ENCODE data around the gene GJB4. TPM values are rescaled to one million over a fixed set of nuclear protein-coding genes. Genes with fewer than 3 reads are reported as not detected.

GJB4 gene
- polyA plus RNA-seq, 3 donors: not detected

DNA sequence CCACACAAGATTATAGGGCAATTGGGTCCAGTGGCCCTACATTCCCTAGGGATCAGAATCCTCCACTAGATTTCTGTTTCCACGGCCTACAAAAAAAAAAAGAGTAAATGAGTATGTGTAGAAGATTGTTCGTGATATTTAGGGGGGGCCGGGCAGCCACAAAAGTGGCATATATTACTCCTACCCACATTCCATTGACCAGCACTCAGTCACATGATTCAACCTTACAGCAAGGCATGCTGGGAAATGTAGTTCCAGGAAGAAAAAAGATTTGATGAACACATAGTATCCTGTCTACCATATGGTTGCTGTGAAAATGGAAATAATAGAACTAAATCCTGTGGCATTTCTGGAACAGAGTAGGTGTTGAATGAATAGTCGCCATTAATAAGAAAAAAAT is 48.1 kb upstream of the GJB4 start:
- no peaks in the 10 kb centered on the region for H4K20me1 ChIP-seq (ENCODE audit: insufficient read depth, low read length)
- H3K4me1 ChIP-seq (ENCODE audit: control insufficient read depth in 1 of 2, insufficient read depth in 2 of 2, low read length in 2 of 2): no peaks in the 10 kb centered on the region
- no peak overlapping the region for H3K4me3 ChIP-seq (replicated peaks in 1 of 3; ENCODE audit: low read depth in 2 of 3, low read length in 3 of 3)
- intact Hi-C loops (cut with micrococcal nuclease): no loop called here
- WGBS (ENCODE audit: insufficient coverage): no CpG with 5 or more reads among the region's 4 CpGs
- no peak overlapping the region for H3K27ac Mint-ChIP-seq
- H3K36me3 ChIP-seq (replicated peaks in 1 of 2; ENCODE audit: control insufficient read depth in 1 of 2, insufficient read depth in 2 of 2, low read length in 2 of 2): no peaks in the 10 kb centered on the region
- no peaks in the 10 kb centered on the region for H3K4me1 Mint-ChIP-seq
- peaks cover 2 to 8% (median 3%) of the 10 kb centered on the region in 3 donors for H3K27me3 Mint-ChIP-seq (ENCODE audit: low read depth in 3 of 3)
- no peak overlapping the region for H3K9ac ChIP-seq (ENCODE audit: insufficient read depth, low read length, poor library complexity, severe bottlenecking)
- H3K79me2 ChIP-seq (ENCODE audit: insufficient read depth, low read length): no peaks in the 10 kb centered on the region
- H3K9me3 ChIP-seq (replicated peaks in 1 of 2; ENCODE audit: control insufficient read depth in 1 of 2, insufficient read depth in 1 of 2, low read length in 2 of 2): no peaks in the 10 kb centered on the region
- H2AFZ ChIP-seq (ENCODE audit: insufficient read depth, low read depth, low read length, poor library complexity, severe bottlenecking): no peak overlapping the region
- no peak for DNase-seq
- no peak overlapping the region for H3K4me2 ChIP-seq (replicated peaks; ENCODE audit: extremely low read depth, low read length, poor library complexity, severe bottlenecking)
- peaks cover 0 to 2% (median 0%) of the 10 kb centered on the region in 7 donors for H3K9me3 Mint-ChIP-seq
- H3K36me3 Mint-ChIP-seq: no peaks in the 10 kb centered on the region
- no peak overlapping the region for H3K4me3 Mint-ChIP-seq
- H3K27me3 ChIP-seq (ENCODE audit: control insufficient read depth in 2 of 2, insufficient read depth in 2 of 2, low read length in 2 of 2): no peaks in the 10 kb centered on the region
- TF ChIP-seq, protein P1, sequence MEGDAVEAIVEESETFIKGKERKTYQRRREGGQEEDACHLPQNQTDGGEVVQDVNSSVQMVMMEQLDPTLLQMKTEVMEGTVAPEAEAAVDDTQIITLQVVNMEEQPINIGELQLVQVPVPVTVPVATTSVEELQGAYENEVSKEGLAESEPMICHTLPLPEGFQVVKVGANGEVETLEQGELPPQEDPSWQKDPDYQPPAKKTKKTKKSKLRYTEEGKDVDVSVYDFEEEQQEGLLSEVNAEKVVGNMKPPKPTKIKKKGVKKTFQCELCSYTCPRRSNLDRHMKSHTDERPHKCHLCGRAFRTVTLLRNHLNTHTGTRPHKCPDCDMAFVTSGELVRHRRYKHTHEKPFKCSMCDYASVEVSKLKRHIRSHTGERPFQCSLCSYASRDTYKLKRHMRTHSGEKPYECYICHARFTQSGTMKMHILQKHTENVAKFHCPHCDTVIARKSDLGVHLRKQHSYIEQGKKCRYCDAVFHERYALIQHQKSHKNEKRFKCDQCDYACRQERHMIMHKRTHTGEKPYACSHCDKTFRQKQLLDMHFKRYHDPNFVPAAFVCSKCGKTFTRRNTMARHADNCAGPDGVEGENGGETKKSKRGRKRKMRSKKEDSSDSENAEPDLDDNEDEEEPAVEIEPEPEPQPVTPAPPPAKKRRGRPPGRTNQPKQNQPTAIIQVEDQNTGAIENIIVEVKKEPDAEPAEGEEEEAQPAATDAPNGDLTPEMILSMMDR (IDR thresholded peaks at IDR 0.05): no peak
- no peak overlapping the region for H3K27ac ChIP-seq (ENCODE audit: low read depth in 1 of 2, low read length in 2 of 2)

DNA sequence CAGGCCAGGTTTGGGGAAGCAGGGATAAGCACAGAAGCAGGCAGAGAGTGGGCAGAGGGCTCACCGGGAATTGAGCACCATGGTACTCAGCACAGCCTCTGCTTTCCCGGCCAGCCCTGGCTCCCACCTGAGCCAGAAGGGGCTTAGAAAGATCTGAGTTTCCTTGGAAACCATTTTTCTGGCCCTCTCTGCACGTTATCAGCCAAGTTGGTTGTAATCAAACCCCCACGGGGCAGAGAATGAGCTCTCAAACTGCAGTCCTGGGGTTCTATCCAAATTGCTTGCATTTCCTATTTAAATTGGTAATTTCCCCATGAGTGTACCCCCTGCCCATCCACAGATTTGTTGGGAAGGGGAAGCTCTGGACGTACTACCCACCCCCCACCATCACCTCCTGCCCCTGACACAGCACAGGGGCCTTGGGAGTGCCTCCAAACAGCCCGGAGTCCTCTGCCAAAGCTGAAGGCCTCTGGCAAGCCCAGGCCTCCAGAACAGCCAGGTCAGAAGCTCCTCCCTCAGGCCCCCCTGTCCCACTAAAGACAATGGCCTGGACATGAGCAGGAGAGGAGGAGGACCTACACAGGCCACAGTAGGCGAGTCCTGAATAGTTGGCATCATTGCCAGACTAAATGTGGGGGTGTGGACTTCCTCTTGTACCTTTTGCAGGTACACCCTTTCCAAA is 47.4 kb upstream of the GJB4 start:
- Histone ChIP-seq H2AFZ (ENCODE audit: insufficient read depth, low read depth, low read length, poor library complexity, severe bottlenecking) (no peak overlapping the region), H3K4me3 (replicated peaks in 1 of 3; ENCODE audit: low read depth in 2 of 3, low read length in 3 of 3) (no peak overlapping the region), H3K27ac (ENCODE audit: low read depth in 1 of 2, low read length in 2 of 2) (no peak overlapping the region), H3K9me3 (replicated peaks in 1 of 2; ENCODE audit: control insufficient read depth in 1 of 2, insufficient read depth in 1 of 2, low read length in 2 of 2) (no peaks in the 10 kb centered on the region), H4K20me1 (ENCODE audit: insufficient read depth, low read length) (no peaks in the 10 kb centered on the region), H3K4me2 (replicated peaks; ENCODE audit: extremely low read depth, low read length, poor library complexity, severe bottlenecking) (no peak overlapping the region), H3K36me3 (replicated peaks in 1 of 2; ENCODE audit: control insufficient read depth in 1 of 2, insufficient read depth in 2 of 2, low read length in 2 of 2) (no peaks in the 10 kb centered on the region), H3K79me2 (ENCODE audit: insufficient read depth, low read length) (no peaks in the 10 kb centered on the region), H3K9ac (ENCODE audit: insufficient read depth, low read length, poor library complexity, severe bottlenecking) (no peak overlapping the region), H3K27me3 (ENCODE audit: control insufficient read depth in 2 of 2, insufficient read depth in 2 of 2, low read length in 2 of 2) (no peaks in the 10 kb centered on the region), H3K4me1 (ENCODE audit: control insufficient read depth in 1 of 2, insufficient read depth in 2 of 2, low read length in 2 of 2) (no peaks in the 10 kb centered on the region)
- peaks cover 2 to 7% (median 6%) of the 10 kb centered on the region in 3 donors for H3K27me3 Mint-ChIP-seq (ENCODE audit: low read depth in 3 of 3)
- TF ChIP-seq, protein P1 (IDR thresholded peaks at IDR 0.05): no peak
- no peaks in the 10 kb centered on the region for H3K4me1 Mint-ChIP-seq
- peaks cover 0 to 2% (median 0%) of the 10 kb centered on the region in 7 donors for H3K9me3 Mint-ChIP-seq
- no peak for DNase-seq
- intact Hi-C loops (cut with micrococcal nuclease): no loop called here
- H3K27ac Mint-ChIP-seq: no peak overlapping the region
- H3K4me3 Mint-ChIP-seq: no peak overlapping the region
- WGBS (ENCODE audit: insufficient coverage): 87% methylated on average over 4 of the region's 7 CpGs
- H3K36me3 Mint-ChIP-seq: no peaks in the 10 kb centered on the region

All from CD14-positive monocyte (primary cell).